Smooth muscle cell (in vitro differentiated cells): Measurements from ENCODE around the gene ADAMTSL3. TPM values are rescaled to one million over a fixed set of nuclear protein-coding genes. Genes with fewer than 3 reads are reported as not detected.
A peak's percentile ranks its signal among the peaks of the same experiment; 100 is the strongest.
"Not testable (repeated sequence)": the region's sequence is repeated elsewhere in the genome, so short reads cannot be mapped to it uniquely, and the experiment has no call there.

ENCODE experiments used
- DNase-seq: peaks from one replicate; lab custom pipeline; 2025; ENCODE audit not compliant: unreplicated experiment; lab: John Stamatoyannopoulos, UW
- H2AFZ ChIP-seq: fragments of 200-600 bp; sonication (generic); 2 replicates; pipeline ENCODE4 v1.6.0; 2016; ENCODE audit warnings: antibody characterized with exemption, low read depth, mild to moderate bottlenecking
- H3F3A ChIP-seq: fragments of 200-600 bp; sonication (generic); 2 replicates; pipeline ENCODE4 v1.6.0; 2017; ENCODE audit warnings: antibody characterized with exemption, low read depth
- H3K27ac ChIP-seq: fragments of 200-600 bp; sonication (generic); 2 replicates; pipeline ENCODE4 v1.5.1; 2016; ENCODE audit warnings: low read depth, mild to moderate bottlenecking
- H3K27me3 ChIP-seq: fragments of 200-600 bp; sonication (generic); 2 replicates; pipeline ENCODE4 v1.6.1; 2016; ENCODE audit warnings: low read depth, mild to moderate bottlenecking
- H3K36me3 ChIP-seq: fragments of 200-600 bp; sonication (generic); 2 replicates; pipeline ENCODE4 v1.5.1; 2016; ENCODE audit warnings: low read depth
- H3K4me1 ChIP-seq: fragments of 200-600 bp; sonication (generic); 2 replicates; pipeline ENCODE4 v1.5.1; 2016; ENCODE audit warnings: low read depth
- H3K4me2 ChIP-seq: fragments of 200-600 bp; sonication (generic); 2 replicates; pipeline ENCODE4 v1.6.0; 2016; ENCODE audit warnings: mild to moderate bottlenecking
- H3K4me3 ChIP-seq: fragments of 200-600 bp; sonication (generic); 2 replicates; pipeline ENCODE4 v1.5.1; 2016; ENCODE audit warnings: mild to moderate bottlenecking
- H3K79me2 ChIP-seq: fragments of 200-600 bp; sonication (generic); 2 replicates; pipeline ENCODE4 v1.6.0; 2016; ENCODE audit warnings: low read depth, mild to moderate bottlenecking
- H3K9ac ChIP-seq: fragments of 200-600 bp; sonication (generic); 2 replicates; pipeline ENCODE4 v1.6.0; 2016; ENCODE audit warnings: low read depth
- H3K9me3 ChIP-seq: fragments of 200-600 bp; sonication (generic); replicated peaks from 2 replicates; pipeline ENCODE4 v1.5.1; 2016; ENCODE audit warnings: low read depth
- H4K20me1 ChIP-seq: fragments of 200-600 bp; sonication (generic); 2 replicates; pipeline ENCODE4 v1.6.0; 2016; ENCODE audit warnings: low read depth
- CTCF ChIP-seq: fragments of 200-600 bp; sonication (generic); IDR thresholded peaks from 2 replicates; pipeline ENCODE4 v1.5.1; 2017; ENCODE audit warnings: borderline replicate concordance, mild to moderate bottlenecking, antibody characterized with exemption; ENCODE audit not compliant: insufficient read depth, poor library complexity, severe bottlenecking
- WGBS: methylation state at CpG from one replicate; pipeline ENCODE4 v1.1.7; 2016; ENCODE audit warnings: low lambda C conversion rate; 5-methylcytosine and 5-hydroxymethylcytosine counted together
- polyA plus RNA-seq: library from polyadenylated mRNA; unstranded; fragments of >200 nt; fragmentation: Nextera tagmentation; extraction: Ambion mirVana; gene quantifications from 2 replicates; pipeline ENCODE4 v1.2.1, GENCODE V29; 2016
- total RNA-seq: library from RNA; depleted of rRNA; stranded (reverse); fragments of >200 nt; gene quantifications from 2 replicates; pipeline ENCODE4 v1.2.3, GENCODE V29; 2014

The ADAMTSL3 gene
- total and polyA plus RNA-seq, 2 experiments from 2014 or later: 0.17 to 0.22 TPM

- Histone ChIP-seq H3K9ac (no peak overlapping the region), H3K4me3 (no peak overlapping the region), H3F3A (peaks cover 4% of the 10 kb centered on the region), H2AFZ (no peak overlapping the region), H3K9me3 (no peaks in the 10 kb centered on the region), H3K79me2 (no peaks in the 10 kb centered on the region), H3K4me1 (peaks cover 8% of the 10 kb centered on the region), H3K4me2 (no peak overlapping the region), H3K36me3 (no peaks in the 10 kb centered on the region), H3K27ac (no peak overlapping the region), H3K27me3 (no peaks in the 10 kb centered on the region), H4K20me1 (no peaks in the 10 kb centered on the region)
- TF ChIP-seq CTCF: no peak
- 44% methylated on average over 2 of the region's 2 CpGs for WGBS
- no peak for DNase-seq
Observed at GRCh38 chr15:83699028-83699427, 45.1 kb downstream of the ADAMTSL3 start.

- Histone ChIP-seq H3F3A (no peaks in the 10 kb centered on the region), H3K9me3 (no peaks in the 10 kb centered on the region), H3K9ac (no peak overlapping the region), H3K79me2 (no peaks in the 10 kb centered on the region), H3K36me3 (no peaks in the 10 kb centered on the region), H4K20me1 (no peaks in the 10 kb centered on the region), H3K4me2 (no peak overlapping the region), H2AFZ (no peak overlapping the region), H3K27ac (no peak overlapping the region), H3K4me3 (no peak overlapping the region), H3K4me1 (peaks cover 2% of the 10 kb centered on the region), H3K27me3 (no peaks in the 10 kb centered on the region)
- TF ChIP-seq CTCF: no peak
- 95% methylated on average over 3 of the region's 3 CpGs for whole genome bisulfite sequencing
- DNase-seq: no peak
Observed at GRCh38 chr15:83700082-83700481, 46.2 kb downstream of the ADAMTSL3 start.

GRCh38 chr15:83702314-83702713, 48.4 kb downstream of the ADAMTSL3 start:
- not testable (repeated sequence) for H2AFZ ChIP-seq, H3K36me3 ChIP-seq, H3K27me3 ChIP-seq, H3K4me3 ChIP-seq, H4K20me1 ChIP-seq, H3K4me2 ChIP-seq, DNase-seq, H3K9ac ChIP-seq, H3K9me3 ChIP-seq, H3K27ac ChIP-seq, H3K4me1 ChIP-seq, H3K79me2 ChIP-seq, H3F3A ChIP-seq
- 94% methylated on average over 2 of the region's 2 CpGs for WGBS

- Histone ChIP-seq H2AFZ (no peak overlapping the region), H3K27ac (peak overlapping the region; percentile 27), H3K9me3 (no peaks in the 10 kb centered on the region), H3K79me2 (no peaks in the 10 kb centered on the region), H3K4me1 (no peaks in the 10 kb centered on the region), H3K9ac (no peak overlapping the region), H3K4me2 (no peak overlapping the region), H3K36me3 (no peaks in the 10 kb centered on the region), H3K4me3 (no peak overlapping the region), H4K20me1 (no peaks in the 10 kb centered on the region), H3F3A (no peaks in the 10 kb centered on the region), H3K27me3 (no peaks in the 10 kb centered on the region)
- no peak for TF ChIP-seq CTCF
- WGBS: 84% methylated on average over 6 of the region's 6 CpGs
- no peak for DNase-seq
Observed at GRCh38 chr15:83708328-83708727, 54.4 kb downstream of the ADAMTSL3 start.
